ENCODE results near the gene CDH11. TPM values are rescaled to one million over a fixed set of nuclear protein-coding genes. Genes with fewer than 3 reads are reported as not detected.

The CDH11 gene
- total and polyA plus RNA-seq, 10 of the 15 experiments (the other 5 are each of a cell fraction or from before 2014, with no cell fraction given), result 0.31 to 9.7 (median 0.87) TPM

- RAD21 ChIA-PET (ENCODE audit: unreplicated experiment), result no interaction called here
- in situ Hi-C loops (cut with MboI), result no loop called here
- Histone ChIP-seq H3K36me3 (ENCODE audit: control insufficient read depth in 2 of 2, insufficient read depth in 2 of 2, low read length in 1 of 2) (no peaks in the 10 kb centered on the region), H3K4me2 (ENCODE audit: control insufficient read depth, insufficient read depth) (no peak overlapping the region), H3K4me1 (ENCODE audit: control insufficient read depth, insufficient read depth, low read length) (no peaks in the 10 kb centered on the region), H3K79me2 (ENCODE audit: control insufficient read depth, insufficient read depth, low read length) (no peaks in the 10 kb centered on the region), H3K4me3 (no peak overlapping the region), H3K9me3 (replicated peaks; ENCODE audit: control insufficient read depth, insufficient read depth, low read length) (no peaks in the 10 kb centered on the region), H3K27me3 (replicated peaks in 1 of 2; ENCODE audit: control insufficient read depth in 2 of 2, insufficient read depth in 2 of 2, low read length in 1 of 2) (no peaks in the 10 kb centered on the region), H3K9ac (ENCODE audit: control insufficient read depth, insufficient read depth, low read length) (no peak overlapping the region), H4K20me1 (ENCODE audit: control insufficient read depth, insufficient read depth) (no peaks in the 10 kb centered on the region), H3K27ac (ENCODE audit: control insufficient read depth, insufficient read depth) (no peak overlapping the region), H2AFZ (ENCODE audit: control insufficient read depth, low read depth, low read length) (no peak overlapping the region)
- no peak for ATAC-seq
- SMC1A ChIA-PET (ENCODE audit: uncharacterized antibody, unreplicated experiment), result no interaction called here
- TF ChIP-seq RAD21 (IDR thresholded peaks at IDR 0.05; ENCODE audit: insufficient read depth, low read depth, low read length) (no peak), TCF7 (IDR thresholded peaks at IDR 0.05; ENCODE audit: borderline replicate concordance) (no peak), ZNF207 (IDR thresholded peaks at IDR 0.05; ENCODE audit: borderline replicate concordance) (no peak), POLR2AphosphoS5 (IDR thresholded peaks at IDR 0.05; ENCODE audit: low read length) (no peak), ASH2L (IDR thresholded peaks at IDR 0.05; ENCODE audit: borderline replicate concordance, low read depth) (no peak), LARP7 (IDR thresholded peaks at IDR 0.05) (no peak), EGR1 (IDR thresholded peaks at IDR 0.05; ENCODE audit: borderline replicate concordance in 1 of 2, low read depth in 2 of 2, low read length in 2 of 2) (no peak), SKIL (IDR thresholded peaks at IDR 0.05; ENCODE audit: low read depth, poor library complexity, severe bottlenecking) (no peak), ZNF274 (IDR thresholded peaks at IDR 0.05; ENCODE audit: insufficient read depth, insufficient read length) (no peak), IRF4 (IDR thresholded peaks at IDR 0.05; ENCODE audit: low read depth, low read length) (no peak), CEBPZ (IDR thresholded peaks at IDR 0.05; ENCODE audit: low read depth, low read length) (no peak), SMAD5 (IDR thresholded peaks at IDR 0.05; ENCODE audit: low read depth) (no peak)
- 4% methylated on average over 2 of the region's 2 CpGs for WGBS (ENCODE audit: insufficient coverage, insufficient replicate concordance, low lambda C conversion rate, missing lambda C conversion rate)
- no peak for DNase-seq (ENCODE audit: low read depth, low spot score)
- POLR2A ChIA-PET, result no interaction called here
- CTCF ChIA-PET, result interaction anchor here (0.6 kb wide), 1 partner anchor 699 kb away, joined by 4 read pairs; no protein-coding TSS in a partner anchor
- FAIRE-seq, result no peak
- BruUV-seq (replicated peaks), result no TSS peak
- intact Hi-C loops (cut with micrococcal nuclease; ENCODE audit: unreplicated experiment), result no loop called here
Observed at GRCh38 chr16:65010125-65010524, 111.7 kb downstream of the CDH11 start.

All from GM12878 (cell line).